Ascending aorta (tissue), 2 donors: ENCODE results near the gene AURKAIP1. TPM values are rescaled to one million over a fixed set of nuclear protein-coding genes. Genes with fewer than 3 reads are reported as not detected.

Experiments
- DNase-seq, 2 donors: peaks; one replicate each; pipeline ENCODE4 v3.0.0-alpha.2; 2019; ENCODE audit warnings: low spot score in 2 of 2
- H3K27ac ChIP-seq, 2 donors: fragments of 200-600 bp; sonication (generic); one replicate each; pipeline ENCODE4 v1.5.1; 2016 to 2017; ENCODE audit warnings: mild to moderate bottlenecking in 1 of 2
- H3K27me3 ChIP-seq: fragments of 200-600 bp; sonication (generic); one replicate; pipeline ENCODE4 v1.5.1; 2017
- H3K36me3 ChIP-seq, 2 donors: fragments of 200-600 bp; sonication (generic); one replicate each; pipeline ENCODE4 v1.5.1; 2016
- H3K4me1 ChIP-seq, 2 donors: fragments of 200-600 bp; sonication (generic); one replicate each; pipeline ENCODE4 v1.5.1; 2016 to 2017; ENCODE audit warnings: mild to moderate bottlenecking in 1 of 2
- H3K4me3 ChIP-seq, 2 donors: fragments of 200-600 bp; sonication (generic); one replicate each; pipeline ENCODE4 v1.5.1; 2016 to 2017; ENCODE audit warnings: mild to moderate bottlenecking in 1 of 2
- H3K9me3 ChIP-seq, 2 donors: fragments of 200-600 bp; sonication (generic); one replicate each; pipeline ENCODE4 v1.5.1; 2016
- intact Hi-C: fragments of 100-400 bp; cut with DNase I; formaldehyde crosslinking; loops from one replicate; pipeline ENCODE4 v1.15.1; 2023
- total RNA-seq: library from RNA; depleted of rRNA; stranded (reverse); fragments of >200 nt; gene quantifications from one replicate; pipeline ENCODE4 v1.1.0, GENCODE V29; 2016
- TF ChIP-seq, protein P1 (sequence below), 3 experiments: fragments of 200-600 bp in 2 of 3; fragments of 450-650 bp in 1 of 3; sonication (generic) in 2 of 3; IDR thresholded peaks; one replicate each; pipeline ENCODE4 v1.5.1; 2016 to 2019; ENCODE audit warnings: antibody characterized with exemption in 3 of 3, mild to moderate bottlenecking in 1 of 3, moderate library complexity in 1 of 3

Gene AURKAIP1
- total RNA-seq, 1 donor from 2014 or later, result 247 TPM

- Histone ChIP-seq H3K36me3 (peaks cover 19% of the 10 kb centered on the region in 2 donors), H3K9me3 (no peaks in the 10 kb centered on the region), H3K4me3 (no peak overlapping the region), H3K4me1 (no peaks in the 10 kb centered on the region), H3K27me3 (no peaks in the 10 kb centered on the region), H3K27ac (no peak overlapping the region)
- intact Hi-C loops, result no loop called here
- no peak for DNase-seq
- TF ChIP-seq, protein P1, sequence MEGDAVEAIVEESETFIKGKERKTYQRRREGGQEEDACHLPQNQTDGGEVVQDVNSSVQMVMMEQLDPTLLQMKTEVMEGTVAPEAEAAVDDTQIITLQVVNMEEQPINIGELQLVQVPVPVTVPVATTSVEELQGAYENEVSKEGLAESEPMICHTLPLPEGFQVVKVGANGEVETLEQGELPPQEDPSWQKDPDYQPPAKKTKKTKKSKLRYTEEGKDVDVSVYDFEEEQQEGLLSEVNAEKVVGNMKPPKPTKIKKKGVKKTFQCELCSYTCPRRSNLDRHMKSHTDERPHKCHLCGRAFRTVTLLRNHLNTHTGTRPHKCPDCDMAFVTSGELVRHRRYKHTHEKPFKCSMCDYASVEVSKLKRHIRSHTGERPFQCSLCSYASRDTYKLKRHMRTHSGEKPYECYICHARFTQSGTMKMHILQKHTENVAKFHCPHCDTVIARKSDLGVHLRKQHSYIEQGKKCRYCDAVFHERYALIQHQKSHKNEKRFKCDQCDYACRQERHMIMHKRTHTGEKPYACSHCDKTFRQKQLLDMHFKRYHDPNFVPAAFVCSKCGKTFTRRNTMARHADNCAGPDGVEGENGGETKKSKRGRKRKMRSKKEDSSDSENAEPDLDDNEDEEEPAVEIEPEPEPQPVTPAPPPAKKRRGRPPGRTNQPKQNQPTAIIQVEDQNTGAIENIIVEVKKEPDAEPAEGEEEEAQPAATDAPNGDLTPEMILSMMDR (IDR thresholded peaks at IDR 0.05), result no peak
These were observed 6.3 kb upstream of the AURKAIP1 start for GRCh38 chr1:1381294-1381693.

DNA sequence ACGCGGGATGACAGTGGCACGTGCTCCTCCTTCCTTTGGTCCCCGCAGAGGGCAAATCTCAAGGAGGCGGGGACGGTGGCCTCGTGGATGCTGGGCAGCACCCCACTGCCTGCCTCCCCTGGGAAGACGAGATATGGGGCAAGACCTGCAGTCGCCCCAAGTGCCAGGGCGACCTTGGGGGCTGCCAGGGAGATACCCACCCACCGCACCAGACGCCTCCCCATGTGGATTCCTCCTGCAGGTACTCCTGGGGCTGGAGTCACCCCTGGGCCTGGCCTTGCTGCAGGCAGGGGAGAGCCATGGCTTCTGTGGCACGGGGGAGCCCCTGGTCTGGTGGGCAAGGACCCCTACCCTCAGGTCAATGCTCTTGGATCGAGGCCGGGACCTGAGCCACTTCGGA, 5.9 kb upstream of the AURKAIP1 start:
- TF ChIP-seq, protein P1 (IDR thresholded peaks at IDR 0.05), result no peak
- DNase-seq, result no peak
- peaks cover 14 to 15% of the 10 kb centered on the region in 2 donors for H3K36me3 ChIP-seq
- H3K27ac ChIP-seq, result no peak overlapping the region
- H3K27me3 ChIP-seq, result no peaks in the 10 kb centered on the region
- no peaks in the 10 kb centered on the region for H3K9me3 ChIP-seq
- intact Hi-C loops, result no loop called here
- peaks cover 1 to 2% of the 10 kb centered on the region in 2 donors for H3K4me1 ChIP-seq
- H3K4me3 ChIP-seq, result no peak overlapping the region

- Histone ChIP-seq H3K27me3 (no peaks in the 10 kb centered on the region), H3K9me3 (no peaks in the 10 kb centered on the region), H3K4me1 (peaks cover 16 to 18% of the 10 kb centered on the region in 2 donors), H3K36me3 (peaks cover 12% of the 10 kb centered on the region in 2 donors), H3K27ac (no peak overlapping the region), H3K4me3 (no peak overlapping the region)
- intact Hi-C loops, result no loop called here
- TF ChIP-seq, protein P1 (IDR thresholded peaks at IDR 0.05), result no peak
- DNase-seq, result no peak
These were observed 2.7 kb upstream of the AURKAIP1 start for GRCh38 chr1:1377540-1378205.

DNA sequence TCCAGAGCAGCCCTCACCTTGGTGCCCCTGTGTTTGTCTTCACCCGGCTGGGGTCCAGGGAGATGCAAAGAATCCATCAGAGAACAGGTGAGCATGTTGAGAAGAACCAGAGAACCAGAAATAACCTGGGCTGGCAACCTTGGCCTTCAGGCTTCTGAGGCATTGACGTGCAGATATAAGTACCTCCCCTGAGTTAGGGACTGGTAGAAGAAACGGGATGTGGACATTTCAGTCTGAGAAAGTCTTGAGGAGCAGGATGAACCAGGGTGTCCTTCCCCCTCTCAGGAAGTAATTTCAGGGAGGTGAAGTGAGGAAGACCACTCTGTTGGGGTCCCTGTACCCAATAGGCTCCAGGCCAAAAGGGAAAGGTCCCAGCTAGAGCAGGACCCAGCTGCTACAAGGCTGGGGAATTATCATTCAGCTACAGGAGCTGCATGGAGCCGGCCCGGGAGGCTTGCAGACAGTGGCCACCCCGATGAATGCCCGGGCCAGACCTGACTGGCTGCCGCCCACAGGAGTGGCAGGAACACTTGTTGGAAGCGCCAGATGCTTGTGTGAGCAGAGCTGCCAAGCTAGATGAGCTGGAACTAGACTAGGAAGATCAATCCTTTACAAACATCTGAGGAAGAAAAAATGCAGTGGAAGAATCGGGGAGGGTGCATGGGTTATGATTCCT, 1.7 kb upstream of the AURKAIP1 start:
- intact Hi-C loops, result no loop called here
- TF ChIP-seq, protein P1 (IDR thresholded peaks at IDR 0.05), result no peak
- H3K27ac ChIP-seq, result peak overlapping the region; percentile 97 to 98
- H3K9me3 ChIP-seq, result no peaks in the 10 kb centered on the region
- H3K36me3 ChIP-seq, result peaks cover 10 to 12% of the 10 kb centered on the region in 2 donors
- no peak overlapping the region for H3K4me3 ChIP-seq
- H3K4me1 ChIP-seq, result peaks cover 22 to 23% of the 10 kb centered on the region in 2 donors
- no peaks in the 10 kb centered on the region for H3K27me3 ChIP-seq
- DNase-seq, result no peak

DNA sequence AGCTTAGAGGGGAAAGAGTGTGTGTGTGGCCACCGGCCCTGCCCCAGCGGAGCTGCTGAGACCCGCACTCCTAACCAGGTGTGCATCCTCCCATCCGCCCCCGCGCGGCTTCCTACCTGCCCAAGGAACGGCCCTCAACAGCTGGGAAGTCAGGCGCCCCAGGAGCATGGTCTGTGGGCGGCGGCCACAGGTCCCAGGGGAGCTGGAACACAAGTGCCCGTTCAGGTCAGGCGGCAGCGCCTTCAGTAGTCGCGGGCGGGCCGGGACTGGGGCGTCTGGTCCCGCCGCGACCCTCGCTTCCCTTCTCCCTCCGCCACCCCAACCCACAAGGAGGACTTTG, 448 bp downstream of the AURKAIP1 start:
- Histone ChIP-seq H3K36me3 (peaks cover 7 to 9% of the 10 kb centered on the region in 2 donors), H3K27me3 (no peaks in the 10 kb centered on the region), H3K9me3 (no peaks in the 10 kb centered on the region), H3K27ac (peak overlapping the region; percentile 97 to 98), H3K4me3 (peak overlapping the region; percentile 93 to 100), H3K4me1 (peaks cover 23 to 26% of the 10 kb centered on the region in 2 donors)
- intact Hi-C loops, result loop anchor here (2.0 kb wide), 2 partner anchors 16 to 66 kb away; partner anchors contain the start of genes MXRA8 and PUSL1
- TF ChIP-seq, protein P1 (IDR thresholded peaks at IDR 0.05), result no peak
- DNase-seq, result peak in 1 of 2 donors; percentile 72
